IMR-90 (cell line): ENCODE results near the gene VSIR. TPM values are rescaled to one million over a fixed set of nuclear protein-coding genes. Genes with fewer than 3 reads are reported as not detected.

ENCODE experiments used
- ATAC-seq: fragments of 200-7000 bp; cut with Tn5 transposase; 2 replicates; pipeline ENCODE4 v1.9.1; 2020; ENCODE audit warnings: low read depth, mild to moderate bottlenecking, moderate library complexity
- BruUV-seq: library from RNA; stranded (reverse); fragments of 400-500 nt; replicated peaks from 2 replicates; lab custom pipeline; 2021; lab: Mats Ljungman, UMichigan
- CTCF ChIA-PET: fragments of 300-600 bp; formaldehyde crosslinking; extraction: SDS; loops from one replicate; lab custom pipeline; 2021; ENCODE audit warnings: antibody characterized with exemption; lab: Yijun Ruan, JAX
- POLR2A ChIA-PET: fragments of 300-600 bp; sonication (Branson Sonifier 250); formaldehyde crosslinking; loops from one replicate; lab custom pipeline; 2022; ENCODE audit warnings: antibody characterized with exemption; ENCODE audit not compliant: unreplicated experiment; lab: Charles Lee
- DNase-seq: peaks from one replicate; pipeline ENCODE4 v3.0.0; 2013
- H2AFZ ChIP-seq: replicated peaks from 2 replicates; pipeline ENCODE3; 2013; ENCODE audit warnings: low read length, mild to moderate bottlenecking; ENCODE audit not compliant: poor library complexity
- H2AK5ac ChIP-seq: 2 replicates; pipeline ENCODE4 v1.6.1; 2013; ENCODE audit warnings: low read depth, low read length, inconsistent platforms
- H2AK9ac ChIP-seq: replicated peaks from 2 replicates; pipeline ENCODE3; 2013; ENCODE audit warnings: mild to moderate bottlenecking, low read depth, low read length, moderate library complexity; ENCODE audit not compliant: poor library complexity
- H2BK120ac ChIP-seq: 2 replicates; pipeline ENCODE4 v1.6.1; 2013; ENCODE audit warnings: low read depth, low read length, inconsistent platforms
- H2BK15ac ChIP-seq: 3 replicates; pipeline ENCODE4 v1.6.1; 2013; ENCODE audit warnings: low read depth, low read length, inconsistent platforms
- H2BK20ac ChIP-seq: 2 replicates; pipeline ENCODE4 v1.6.1; 2013; ENCODE audit warnings: low read depth, mild to moderate bottlenecking, inconsistent platforms, low read length, moderate library complexity
- H2BK5ac ChIP-seq: 2 replicates; pipeline ENCODE4 v1.6.1; 2013; ENCODE audit warnings: mild to moderate bottlenecking, low read depth, low read length, inconsistent platforms; ENCODE audit not compliant: poor library complexity, severe bottlenecking
- H3K14ac ChIP-seq: replicated peaks from 2 replicates; pipeline ENCODE4 v1.6.1; 2013; ENCODE audit warnings: low read depth, low read length, inconsistent platforms
- H3K18ac ChIP-seq: 2 replicates; pipeline ENCODE4 v1.6.1; 2013; ENCODE audit warnings: low read depth, low read length, control low read depth
- H3K23ac ChIP-seq: 2 replicates; pipeline ENCODE4 v1.6.1; 2013; ENCODE audit warnings: low read depth, low read length, inconsistent platforms
- H3K27ac ChIP-seq: 2 replicates; pipeline ENCODE4 v1.5.1; 2013; ENCODE audit warnings: mild to moderate bottlenecking, control low read depth, low read length; ENCODE audit not compliant: insufficient read depth
- H3K27me3 ChIP-seq: 2 replicates; pipeline ENCODE4 v1.6.1; 2013; ENCODE audit warnings: low read length; ENCODE audit not compliant: control insufficient read depth, insufficient read depth
- H3K36me3 ChIP-seq: 2 replicates; pipeline ENCODE4 v1.6.1; 2013; ENCODE audit warnings: low read length, mixed read lengths; ENCODE audit not compliant: control insufficient read depth, insufficient read depth
- H3K4ac ChIP-seq: 2 replicates; pipeline ENCODE4 v1.6.1; 2013; ENCODE audit warnings: low read depth, low read length, inconsistent platforms
- H3K4me1 ChIP-seq: 2 replicates; pipeline ENCODE4 v1.6.1; 2013; ENCODE audit warnings: low read length, mixed read lengths; ENCODE audit not compliant: control insufficient read depth, insufficient read depth
- H3K4me2 ChIP-seq: 2 replicates; pipeline ENCODE4 v1.6.1; 2013; ENCODE audit warnings: low read depth, mild to moderate bottlenecking, control low read depth, low read length, moderate library complexity
- H3K4me3 ChIP-seq: 2 replicates; pipeline ENCODE4 v1.5.1; 2013; ENCODE audit warnings: low read depth, mild to moderate bottlenecking, control low read depth, low read length, moderate library complexity; ENCODE audit not compliant: insufficient read depth
- H3K56ac ChIP-seq: 2 replicates; pipeline ENCODE4 v1.6.1; 2013; ENCODE audit warnings: low read length, inconsistent platforms; ENCODE audit not compliant: insufficient read depth; ENCODE audit errors: extremely low read depth
- H3K79me1 ChIP-seq, 2 experiments: 2 replicates each; pipeline ENCODE4 v1.6.1; 2013; ENCODE audit warnings: low read length in 2 of 2, inconsistent platforms in 1 of 2, low read depth in 1 of 2
- H3K9ac ChIP-seq: 2 replicates; pipeline ENCODE4 v1.6.1; 2013; ENCODE audit warnings: low read depth, low read length, control low read depth
- H3K9me1 ChIP-seq: 2 replicates; pipeline ENCODE4 v1.6.1; 2013; ENCODE audit warnings: low read length, inconsistent platforms; ENCODE audit not compliant: insufficient read depth
- H3K9me3 ChIP-seq: 2 replicates; pipeline ENCODE4 v1.6.1; 2013; ENCODE audit warnings: low read length; ENCODE audit not compliant: control insufficient read depth, insufficient read depth
- H4K20me1 ChIP-seq: 2 replicates; pipeline ENCODE4 v1.6.1; 2013; ENCODE audit warnings: low read length, inconsistent platforms; ENCODE audit not compliant: insufficient read depth
- H4K5ac ChIP-seq: 2 replicates; pipeline ENCODE4 v1.6.1; 2013; ENCODE audit warnings: mild to moderate bottlenecking, low read depth, low read length, control low read depth
- H4K8ac ChIP-seq, 2 experiments: 2 replicates each; pipeline ENCODE4 v1.6.1; 2013; ENCODE audit warnings: low read depth in 2 of 2, low read length in 2 of 2, control low read depth in 1 of 2, inconsistent platforms in 1 of 2
- H4K91ac ChIP-seq: 2 replicates; pipeline ENCODE4 v1.6.1; 2013; ENCODE audit warnings: low read depth, low read length, inconsistent platforms; ENCODE audit not compliant: insufficient read depth
- BHLHE40 ChIP-seq: fragments of 150-350 bp; IDR thresholded peaks from 2 replicates; pipeline ENCODE4 v1.6.1; 2016; ENCODE audit warnings: mild to moderate bottlenecking, low read depth, low read length
- CEBPB ChIP-seq: IDR thresholded peaks from 2 replicates; pipeline ENCODE4 v1.6.1; 2012; ENCODE audit warnings: low read depth, low read length, improper control_type of control experiment
- ELK1 ChIP-seq: fragments of 150-350 bp; IDR thresholded peaks from 2 replicates; pipeline ENCODE4 v1.6.1; 2016; ENCODE audit warnings: low read depth, mild to moderate bottlenecking, low read length, moderate library complexity, borderline replicate concordance
- FOS ChIP-seq: fragments of 150-350 bp; IDR thresholded peaks from 2 replicates; pipeline ENCODE4 v1.6.1; 2016; ENCODE audit warnings: low read depth, low read length
- MAZ ChIP-seq: IDR thresholded peaks from 2 replicates; pipeline ENCODE4 v1.6.1; 2012; ENCODE audit warnings: low read depth, mild to moderate bottlenecking, low read length, improper control_type of control experiment, moderate library complexity, borderline replicate concordance
- MXI1 ChIP-seq: IDR thresholded peaks from 2 replicates; pipeline ENCODE4 v1.6.1; 2012; ENCODE audit warnings: low read depth, mild to moderate bottlenecking, low read length, moderate library complexity, borderline replicate concordance
- NFE2L2 ChIP-seq: fragments of 150-350 bp; IDR thresholded peaks from 2 replicates; pipeline ENCODE4 v1.6.1; 2016; ENCODE audit warnings: low read depth, mild to moderate bottlenecking, low read length
- POLR2A ChIP-seq: IDR thresholded peaks from 2 replicates; pipeline ENCODE4 v1.6.1; 2012; ENCODE audit warnings: mild to moderate bottlenecking, low read depth, low read length
- RAD21 ChIP-seq: IDR thresholded peaks from 2 replicates; pipeline ENCODE4 v1.6.1; 2012; ENCODE audit warnings: low read length, improper control_type of control experiment
- RFX5 ChIP-seq: IDR thresholded peaks from 2 replicates; pipeline ENCODE4 v1.8.0; 2012; ENCODE audit warnings: low read depth, mild to moderate bottlenecking, low read length, moderate library complexity
- SMC3 ChIP-seq: fragments of 150-350 bp; IDR thresholded peaks from 2 replicates; pipeline ENCODE4 v1.6.1; 2016; ENCODE audit warnings: low read depth, mild to moderate bottlenecking, antibody characterized with exemption, low read length, moderate library complexity
- WGBS, 2 experiments: methylation state at CpG; one replicate each; pipeline versions ENCODE4 v1.1.5 to v1.1.7; 2013; ENCODE audit warnings: missing lambda C conversion rate in 2 of 2; ENCODE audit not compliant: insufficient read length in 1 of 2; ENCODE audit errors: extremely low coverage in 2 of 2; 5-methylcytosine and 5-hydroxymethylcytosine counted together
- dilution Hi-C: fragments of 300-500 bp; cut with HindIII; formaldehyde crosslinking; loops from one replicate; pipeline ENCODE4 v1.14.3; 2018; ENCODE audit warnings: low sequenced_read_pairs; ENCODE audit not compliant: unreplicated experiment
- in situ Hi-C: fragments of 300-500 bp; cut with MboI; formaldehyde crosslinking; loops from 3 replicates; pipeline ENCODE4 v1.14.3; 2019; ENCODE audit warnings: low sequenced_read_pairs, inconsistent platforms, mixed read lengths
- intact Hi-C: fragments of 100-400 bp; cut with micrococcal nuclease; formaldehyde crosslinking; loops from 2 replicates; pipeline ENCODE4 v1.10.0; 2022
- polyA plus RNA-seq, 3 experiments: library from polyadenylated mRNA; depleted of rRNA; stranded (reverse); fragments of >200 nt; gene quantifications; 2 replicates each; pipeline ENCODE4 v1.2.3, GENCODE V29; 2012; ENCODE audit warnings: low replicate concordance in 1 of 3
- total RNA-seq: library from RNA; depleted of rRNA; stranded (reverse); fragments of >200 nt; gene quantifications from 2 replicates; pipeline ENCODE4 v1.2.3, GENCODE V29; 2012
- TF ChIP-seq, protein P1 (sequence below): conservative IDR thresholded peaks from 2 replicates; pipeline ENCODE4 v1.5.1; 2012; ENCODE audit warnings: mild to moderate bottlenecking, low read depth, low read length, improper control_type of control experiment
- TF ChIP-seq, protein P2 (sequence below): fragments of 150-350 bp; IDR thresholded peaks from 2 replicates; pipeline ENCODE4 v1.6.1; 2017; ENCODE audit warnings: mild to moderate bottlenecking, antibody characterized with exemption, low read length, low read depth

VSIR gene
- total and polyA plus RNA-seq, 2 of the 4 experiments (the other 2 are of a cell fraction): 5.0 to 23.8 TPM

DNA sequence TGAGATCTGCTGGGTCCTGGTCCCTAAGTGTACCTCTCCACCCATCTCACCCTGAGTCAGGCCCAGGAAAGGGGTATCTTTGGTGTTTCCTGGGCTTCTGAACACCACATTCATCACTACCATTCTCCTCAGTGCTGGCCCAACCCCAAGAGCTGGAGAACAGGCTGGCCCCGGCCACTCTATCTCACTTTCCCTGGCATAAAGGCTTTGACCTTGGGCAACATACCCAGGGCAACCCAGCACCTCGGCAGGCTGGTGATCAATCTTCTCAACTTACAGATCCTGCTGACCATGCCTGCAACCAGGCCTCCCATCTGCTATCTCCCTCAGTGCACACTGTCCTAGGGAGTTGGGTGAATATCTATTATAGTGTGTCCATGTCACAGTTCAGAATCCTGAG, 2.1 kb downstream of the VSIR start:
- Histone ChIP-seq H4K91ac (peak overlapping the region; percentile 72), H4K5ac (peak overlapping the region; percentile 64; the same call in 1 of the 2 replicates), H3K4me3 (no peak overlapping the region), H3K79me1 (peaks cover 6 to 23% of the 10 kb centered on the region in 2 experiments; a peak in 2 of 4 replicates), H3K27me3 (no peaks in the 10 kb centered on the region), H2AFZ (no peak overlapping the region), H3K9me3 (no peaks in the 10 kb centered on the region), H2BK20ac (peak overlapping the region; percentile 59; the same call in 1 of the 2 replicates), H2AK9ac (no peak overlapping the region), H3K36me3 (no peaks in the 10 kb centered on the region), H2AK5ac (peak overlapping the region; percentile 88), H3K9me1 (peaks cover 41% of the 10 kb centered on the region), H3K23ac (0 out of 2 replicates have a peak overlapping the region, but pooled peaks have one; percentile 9), H3K4me2 (no peak overlapping the region), H3K27ac (no peak overlapping the region), H3K4ac (peak overlapping the region; percentile 72), H3K4me1 (peaks cover 50% of the 10 kb centered on the region), H2BK5ac (no peak overlapping the region), H3K14ac (no peak overlapping the region), H2BK120ac (peak overlapping the region; percentile 91; the same call in 1 of the 2 replicates), H3K9ac (no peak overlapping the region), H3K56ac (no peak overlapping the region), H2BK15ac (peak overlapping the region; percentile 82; the same call in 2 of the 3 replicates), H4K20me1 (no peaks in the 10 kb centered on the region), H3K18ac (no peak overlapping the region; the same call in 1 of the 2 replicates), H4K8ac (peak overlapping the region; percentile 75 to 84; a peak in 2 of 4 replicates)
- no CpG with 5 or more reads among the region's 2 CpGs for WGBS, 2 experiments
- ChIA-PET CTCF (no interaction called here), POLR2A (no interaction called here)
- in situ Hi-C loops (no loop called here), dilution Hi-C loops (no loop called here), intact Hi-C loops (loop anchor here (5.0 kb wide), 1 partner anchor 74 kb away; no protein-coding TSS in a partner anchor)
- no TSS peak for BruUV-seq
- ATAC-seq (no peak), DNase-seq (no peak)
- no peak for TF ChIP-seq RAD21
- TF ChIP-seq FOS: no peak
- TF ChIP-seq NFE2L2: no peak
- TF ChIP-seq, protein P1, sequence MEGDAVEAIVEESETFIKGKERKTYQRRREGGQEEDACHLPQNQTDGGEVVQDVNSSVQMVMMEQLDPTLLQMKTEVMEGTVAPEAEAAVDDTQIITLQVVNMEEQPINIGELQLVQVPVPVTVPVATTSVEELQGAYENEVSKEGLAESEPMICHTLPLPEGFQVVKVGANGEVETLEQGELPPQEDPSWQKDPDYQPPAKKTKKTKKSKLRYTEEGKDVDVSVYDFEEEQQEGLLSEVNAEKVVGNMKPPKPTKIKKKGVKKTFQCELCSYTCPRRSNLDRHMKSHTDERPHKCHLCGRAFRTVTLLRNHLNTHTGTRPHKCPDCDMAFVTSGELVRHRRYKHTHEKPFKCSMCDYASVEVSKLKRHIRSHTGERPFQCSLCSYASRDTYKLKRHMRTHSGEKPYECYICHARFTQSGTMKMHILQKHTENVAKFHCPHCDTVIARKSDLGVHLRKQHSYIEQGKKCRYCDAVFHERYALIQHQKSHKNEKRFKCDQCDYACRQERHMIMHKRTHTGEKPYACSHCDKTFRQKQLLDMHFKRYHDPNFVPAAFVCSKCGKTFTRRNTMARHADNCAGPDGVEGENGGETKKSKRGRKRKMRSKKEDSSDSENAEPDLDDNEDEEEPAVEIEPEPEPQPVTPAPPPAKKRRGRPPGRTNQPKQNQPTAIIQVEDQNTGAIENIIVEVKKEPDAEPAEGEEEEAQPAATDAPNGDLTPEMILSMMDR: no peak
- TF ChIP-seq ELK1: no peak
- no peak for TF ChIP-seq SMC3
- no peak for TF ChIP-seq RFX5
- no peak for TF ChIP-seq POLR2A
- TF ChIP-seq MAZ: no peak
- TF ChIP-seq BHLHE40: no peak
- no peak for TF ChIP-seq MXI1
- TF ChIP-seq, protein P2, sequence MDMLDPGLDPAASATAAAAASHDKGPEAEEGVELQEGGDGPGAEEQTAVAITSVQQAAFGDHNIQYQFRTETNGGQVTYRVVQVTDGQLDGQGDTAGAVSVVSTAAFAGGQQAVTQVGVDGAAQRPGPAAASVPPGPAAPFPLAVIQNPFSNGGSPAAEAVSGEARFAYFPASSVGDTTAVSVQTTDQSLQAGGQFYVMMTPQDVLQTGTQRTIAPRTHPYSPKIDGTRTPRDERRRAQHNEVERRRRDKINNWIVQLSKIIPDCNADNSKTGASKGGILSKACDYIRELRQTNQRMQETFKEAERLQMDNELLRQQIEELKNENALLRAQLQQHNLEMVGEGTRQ: no peak
- TF ChIP-seq CEBPB: no peak
